ENCODE data around the gene PAGE2B.
"Not testable (repeated sequence)": the region's sequence is repeated elsewhere in the genome, so short reads cannot be mapped to it uniquely, and the experiment has no call there.

Gene PAGE2B

GRCh38 chrX:55111578-55112254 lies 36.9 kb downstream of the PAGE2B start:
- DNase-seq = no peak

DNA sequence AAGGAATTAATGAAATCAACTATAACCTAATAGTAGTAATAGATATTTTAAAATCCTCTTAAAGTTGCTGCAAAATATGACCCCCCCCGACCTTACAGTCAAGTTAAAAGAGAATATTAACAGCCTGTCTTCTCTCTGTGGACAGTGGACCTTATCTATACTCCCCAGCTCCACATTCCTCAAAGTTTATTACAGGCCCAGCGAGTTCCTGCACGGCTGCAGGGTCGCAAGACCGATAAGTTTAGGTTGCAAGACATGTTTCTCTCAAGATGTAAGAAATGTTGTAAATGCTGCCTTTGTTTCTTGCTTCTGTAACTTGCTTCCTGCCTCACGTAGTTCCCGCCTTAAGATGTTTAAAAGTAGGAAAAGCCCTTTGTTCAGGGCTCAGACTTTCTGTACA lies 41.8 kb downstream of the PAGE2B start:
- not testable (repeated sequence) for DNase-seq

GRCh38 chrX:55118574-55118973 lies 43.7 kb downstream of the PAGE2B start:
- no peak for DNase-seq

- no peak for DNase-seq
Measured at GRCh38 chrX:55119271-55119670, 44.4 kb downstream of the PAGE2B start.

GRCh38 chrX:55119712-55120111 lies 44.9 kb downstream of the PAGE2B start:
- DNase-seq = no peak

DNA sequence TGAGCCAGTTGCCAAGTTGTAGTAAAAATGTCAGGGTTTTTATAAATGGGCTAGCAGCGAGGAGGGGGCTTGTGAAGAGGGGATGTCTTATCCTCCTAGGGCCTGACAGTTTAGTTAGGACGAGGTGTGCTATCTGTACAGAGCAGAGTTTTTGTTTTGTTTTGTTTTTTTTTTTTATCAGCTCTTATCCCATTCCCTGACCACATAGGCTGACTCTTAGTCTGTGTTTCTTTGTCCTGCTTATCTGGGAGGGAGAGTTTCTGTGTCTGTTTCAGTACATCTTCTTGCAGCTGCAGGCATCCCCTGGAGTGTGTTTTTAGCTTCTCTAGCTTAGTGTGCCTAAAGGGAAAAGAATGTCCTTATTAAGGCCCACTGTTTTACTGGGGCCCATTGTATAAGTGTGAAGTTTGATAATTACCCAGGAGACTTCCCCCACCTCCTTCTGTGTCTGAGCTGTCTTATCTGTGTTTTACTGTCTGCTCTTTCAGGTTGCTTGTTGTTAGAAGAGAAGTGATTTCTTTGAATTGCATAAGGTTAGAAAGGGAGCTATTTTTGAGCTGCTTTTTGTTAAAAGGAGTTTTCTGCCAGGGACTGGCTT lies 46.0 kb downstream of the PAGE2B start:
- no peak for DNase-seq

DNA sequence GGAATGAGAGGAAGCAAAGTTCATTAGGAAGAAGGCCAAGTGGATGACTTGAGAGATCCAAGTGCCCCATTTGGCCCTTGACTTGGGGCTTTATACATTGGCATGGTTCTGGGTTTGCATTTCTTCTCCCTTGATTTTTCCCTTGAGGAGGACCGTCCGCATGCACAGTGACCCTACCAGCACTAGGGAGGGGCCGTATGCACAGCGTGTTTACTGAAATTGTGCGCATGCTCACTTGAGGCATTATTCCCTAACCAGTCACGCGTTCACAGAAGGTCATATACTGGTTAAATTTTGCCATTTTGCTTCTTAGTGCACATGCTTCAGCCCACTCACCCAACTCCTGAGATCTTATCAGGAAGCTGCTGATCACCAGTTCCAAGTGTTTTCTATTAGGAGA lies 49.1 kb downstream of the PAGE2B start:
- no peak for DNase-seq

DNA sequence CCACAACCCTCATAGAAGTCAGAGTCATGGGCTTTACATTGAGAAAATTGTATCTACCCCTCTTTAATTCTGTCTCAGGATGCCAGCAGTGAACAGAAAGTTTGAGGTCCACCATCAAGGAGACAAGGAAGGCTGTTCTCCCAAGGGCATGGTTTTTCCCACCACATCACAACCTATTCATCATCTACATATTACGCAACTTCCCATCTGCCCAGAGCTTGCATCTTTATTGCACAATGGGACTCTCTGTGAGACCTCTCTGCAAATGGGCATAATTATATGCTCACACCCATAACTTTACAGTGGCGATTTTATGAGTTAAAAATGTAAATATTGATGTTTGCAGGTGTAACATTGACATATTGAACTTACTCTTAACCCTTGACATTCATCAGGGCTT lies 52.9 kb downstream of the PAGE2B start:
- no peak for DNase-seq

All from kidney glomerular epithelial cell (primary cell).